GM10266 (cell line): ENCODE measurements around the gene MYOF.

Experiments
- DNase-seq: peaks from one replicate; pipeline ENCODE4 v3.0.0; 2012; ENCODE audit errors: extremely low spot score
- TF ChIP-seq, protein P1 (sequence below): IDR thresholded peaks from 2 replicates; pipeline ENCODE4 v1.5.1; 2012; ENCODE audit warnings: mild to moderate bottlenecking, low read depth; ENCODE audit not compliant: control insufficient read depth, insufficient read depth; ENCODE audit errors: missing control alignments

MYOF gene

GRCh38 chr10:93403152-93404047, 78.7 kb downstream of the MYOF start:
- DNase-seq: no peak
- TF ChIP-seq, protein P1, sequence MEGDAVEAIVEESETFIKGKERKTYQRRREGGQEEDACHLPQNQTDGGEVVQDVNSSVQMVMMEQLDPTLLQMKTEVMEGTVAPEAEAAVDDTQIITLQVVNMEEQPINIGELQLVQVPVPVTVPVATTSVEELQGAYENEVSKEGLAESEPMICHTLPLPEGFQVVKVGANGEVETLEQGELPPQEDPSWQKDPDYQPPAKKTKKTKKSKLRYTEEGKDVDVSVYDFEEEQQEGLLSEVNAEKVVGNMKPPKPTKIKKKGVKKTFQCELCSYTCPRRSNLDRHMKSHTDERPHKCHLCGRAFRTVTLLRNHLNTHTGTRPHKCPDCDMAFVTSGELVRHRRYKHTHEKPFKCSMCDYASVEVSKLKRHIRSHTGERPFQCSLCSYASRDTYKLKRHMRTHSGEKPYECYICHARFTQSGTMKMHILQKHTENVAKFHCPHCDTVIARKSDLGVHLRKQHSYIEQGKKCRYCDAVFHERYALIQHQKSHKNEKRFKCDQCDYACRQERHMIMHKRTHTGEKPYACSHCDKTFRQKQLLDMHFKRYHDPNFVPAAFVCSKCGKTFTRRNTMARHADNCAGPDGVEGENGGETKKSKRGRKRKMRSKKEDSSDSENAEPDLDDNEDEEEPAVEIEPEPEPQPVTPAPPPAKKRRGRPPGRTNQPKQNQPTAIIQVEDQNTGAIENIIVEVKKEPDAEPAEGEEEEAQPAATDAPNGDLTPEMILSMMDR: no peak

DNA sequence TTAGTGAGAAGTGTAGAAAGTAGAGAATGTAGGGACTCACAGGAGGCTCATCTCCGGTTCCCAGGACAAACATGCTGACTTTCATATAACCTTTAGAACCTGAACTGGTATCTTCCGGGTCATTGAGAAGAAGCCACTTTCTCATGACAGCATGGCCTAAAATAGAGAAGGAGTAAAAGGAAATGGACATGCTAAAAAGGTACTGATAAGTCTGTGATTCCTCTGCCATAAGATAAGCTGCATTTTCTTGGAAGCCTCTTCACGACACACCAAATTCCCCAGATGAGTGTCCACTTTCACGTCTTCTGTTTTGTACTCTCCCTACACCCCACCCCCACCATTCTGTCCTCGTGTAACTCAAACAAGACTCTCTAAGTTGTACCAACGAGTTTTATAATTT, 79.9 kb downstream of the MYOF start:
- no peak for DNase-seq
- TF ChIP-seq, protein P1: no peak

GRCh38 chr10:93398528-93398927, 83.6 kb downstream of the MYOF start:
- DNase-seq: no peak
- TF ChIP-seq, protein P1: no peak

GRCh38 chr10:93397020-93397419, 85.1 kb downstream of the MYOF start:
- TF ChIP-seq, protein P1: no peak

DNA sequence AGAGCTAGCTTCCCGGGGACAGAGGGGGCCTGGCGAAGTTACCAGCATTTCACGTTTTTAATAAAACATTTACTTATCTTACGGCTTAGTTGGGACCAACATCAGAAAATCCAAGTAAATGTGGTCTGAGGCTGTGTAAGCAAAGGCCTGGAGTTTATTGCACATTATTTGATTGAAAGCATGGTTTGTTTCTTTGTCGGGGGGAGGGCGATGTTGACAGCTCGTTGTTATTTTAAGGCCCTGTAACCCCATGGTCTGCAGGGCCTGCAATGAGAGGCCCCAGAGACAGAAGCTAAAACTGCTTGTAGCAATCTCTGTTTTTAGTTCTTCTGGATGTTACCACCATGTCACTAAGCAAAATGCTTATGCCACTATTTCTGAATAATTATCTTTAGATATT, 88.9 kb downstream of the MYOF start:
- no peak for DNase-seq
- TF ChIP-seq, protein P1: no peak

More at GRCh38 chr10:93397020-93397419, 85.1 kb downstream of the MYOF start:
- DNase-seq: no peak

DNA sequence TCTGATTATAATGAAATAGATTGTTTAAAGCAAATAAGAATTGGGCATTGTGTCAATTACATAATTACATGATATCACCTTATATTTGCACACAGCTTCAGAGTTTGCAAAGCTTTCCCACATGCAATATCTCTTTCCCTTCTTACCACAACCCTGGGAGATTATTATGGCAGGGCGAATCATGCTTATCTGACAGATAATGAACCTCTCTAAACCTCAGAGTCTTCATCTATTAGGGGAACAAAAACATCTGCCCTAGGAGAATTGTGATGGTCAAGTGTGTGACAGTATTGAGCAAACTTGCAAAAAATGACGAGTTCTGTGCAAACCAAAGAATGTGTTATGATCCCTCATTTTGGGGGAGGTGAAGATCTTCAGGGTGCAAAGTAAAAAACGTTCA, 90.0 kb downstream of the MYOF start:
- TF ChIP-seq, protein P1: no peak
- DNase-seq: no peak
